GM18505 (cell line): ENCODE data around the gene LRRC8D.

Experiments used
- ATAC-seq: cut with Tn5 transposase; IDR thresholded peaks from one replicate; pipeline ENCODE4 v1.9.1; 2021; ENCODE audit not compliant: unreplicated experiment
- POLR2A ChIP-seq: IDR thresholded peaks from 4 replicates; pipeline ENCODE4 v1.6.1; 2011; ENCODE audit warnings: borderline replicate concordance; ENCODE audit not compliant: insufficient read depth, insufficient read length; ENCODE audit errors: extremely low read depth

The LRRC8D gene

DNA sequence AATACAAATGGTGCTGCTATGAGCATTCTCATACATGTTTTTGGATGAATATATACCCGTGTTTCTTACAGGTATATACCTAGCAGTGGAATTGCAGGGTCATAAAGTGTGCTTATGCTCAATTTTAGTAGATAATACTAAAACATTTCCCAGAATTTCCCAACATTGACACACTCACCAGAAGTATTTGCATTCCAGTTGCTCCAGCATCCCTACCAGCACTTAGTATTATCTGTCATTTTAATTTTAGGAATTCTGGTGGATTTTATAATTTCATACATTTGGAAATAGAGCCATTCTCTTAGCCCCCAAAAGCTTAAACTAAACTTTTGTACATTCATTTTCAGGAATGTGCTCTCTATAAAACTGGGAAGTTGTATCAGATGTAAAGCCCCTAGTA, 106.6 kb downstream of the LRRC8D start:
- no peak for TF ChIP-seq POLR2A
- no peak for ATAC-seq

DNA sequence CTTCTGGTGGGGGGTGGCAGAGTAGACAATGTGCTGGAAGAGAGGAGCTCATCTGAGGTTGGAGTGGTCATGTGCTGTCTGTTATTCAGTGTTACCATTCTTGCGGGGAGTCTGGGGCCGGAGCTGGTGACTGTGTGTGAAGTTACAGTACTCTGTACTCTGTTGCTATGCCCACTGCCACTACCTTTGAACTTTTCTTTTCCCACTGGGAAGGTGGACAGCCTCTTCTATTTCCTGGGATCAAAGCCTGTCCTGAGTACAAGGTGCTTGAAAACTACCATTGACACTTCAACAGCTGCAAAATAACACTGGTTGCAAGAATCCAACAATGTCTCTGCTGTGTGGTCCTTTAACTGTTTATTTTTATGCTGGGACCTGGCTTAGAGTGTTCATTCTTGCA, 107.7 kb downstream of the LRRC8D start:
- no peak for ATAC-seq
- TF ChIP-seq POLR2A = no peak

DNA sequence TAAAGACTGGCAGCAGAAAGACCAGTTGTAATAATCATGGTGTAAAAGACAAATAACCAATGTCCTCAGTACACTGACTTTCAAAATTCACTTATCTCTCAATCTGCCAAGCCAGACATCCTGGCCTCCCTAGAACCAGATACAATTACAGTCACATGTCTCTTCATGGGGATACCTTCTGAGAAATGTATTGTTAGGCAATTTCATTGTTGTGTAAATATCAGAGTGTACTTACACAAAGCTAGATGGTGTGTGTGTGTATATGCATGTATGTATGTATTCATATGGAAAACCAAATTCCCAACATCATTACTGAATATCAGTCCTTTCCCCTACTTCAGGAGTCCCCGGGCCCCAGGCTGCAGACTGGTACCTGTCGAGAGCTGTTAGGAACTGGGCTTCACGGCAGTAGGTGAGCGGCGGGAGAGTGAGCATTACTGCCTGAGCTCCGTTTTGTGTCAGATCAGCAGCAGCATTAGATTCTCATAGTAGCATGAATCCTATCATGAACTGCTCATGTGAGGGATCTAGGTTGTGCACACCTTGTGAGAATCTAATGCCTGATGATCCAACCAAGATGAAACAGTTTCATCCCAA, 108.7 kb downstream of the LRRC8D start:
- no peak for ATAC-seq

DNA sequence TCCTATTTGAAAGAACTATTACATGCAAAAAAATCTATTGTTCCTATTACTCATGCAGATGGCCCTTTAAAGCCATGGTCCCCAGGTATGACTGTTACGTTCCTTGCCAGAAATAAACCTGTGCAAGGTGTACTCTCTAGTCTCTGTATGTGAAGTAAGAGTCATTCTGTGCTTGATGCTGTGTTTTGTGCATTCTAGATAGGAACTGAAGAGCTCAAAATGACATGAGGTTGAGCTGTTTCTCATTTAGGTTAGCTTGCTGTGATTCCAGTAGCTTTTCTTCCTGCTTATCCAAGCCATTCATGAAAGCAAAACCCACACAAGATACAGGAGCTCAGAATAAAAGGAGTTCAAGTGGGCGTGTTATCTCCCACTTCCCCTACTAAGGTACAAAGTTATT, 109.7 kb downstream of the LRRC8D start:
- ATAC-seq = no peak
- no peak for TF ChIP-seq POLR2A

More for the DNA sequence above, 108.7 kb downstream of the LRRC8D start:
- TF ChIP-seq POLR2A = no peak

DNA sequence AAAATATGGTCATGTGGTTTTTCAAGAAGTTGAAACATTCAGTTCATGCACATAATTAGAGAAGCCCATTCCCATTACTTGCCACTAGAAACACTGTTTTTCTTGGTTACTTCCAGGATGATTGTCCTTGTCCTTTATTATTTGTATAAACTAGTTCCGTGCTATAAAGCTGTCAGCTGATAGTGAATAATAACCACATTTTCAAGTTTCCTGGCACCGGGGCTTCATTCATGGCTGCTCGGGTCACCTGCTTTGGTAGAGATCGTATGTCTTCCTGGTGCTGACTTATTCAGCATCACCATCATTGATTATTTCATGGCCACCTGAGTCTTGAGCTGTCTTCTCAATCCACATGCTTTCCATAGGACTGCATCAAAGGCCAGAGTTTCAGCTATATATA, 111.1 kb downstream of the LRRC8D start:
- no peak for TF ChIP-seq POLR2A
- no peak for ATAC-seq

DNA sequence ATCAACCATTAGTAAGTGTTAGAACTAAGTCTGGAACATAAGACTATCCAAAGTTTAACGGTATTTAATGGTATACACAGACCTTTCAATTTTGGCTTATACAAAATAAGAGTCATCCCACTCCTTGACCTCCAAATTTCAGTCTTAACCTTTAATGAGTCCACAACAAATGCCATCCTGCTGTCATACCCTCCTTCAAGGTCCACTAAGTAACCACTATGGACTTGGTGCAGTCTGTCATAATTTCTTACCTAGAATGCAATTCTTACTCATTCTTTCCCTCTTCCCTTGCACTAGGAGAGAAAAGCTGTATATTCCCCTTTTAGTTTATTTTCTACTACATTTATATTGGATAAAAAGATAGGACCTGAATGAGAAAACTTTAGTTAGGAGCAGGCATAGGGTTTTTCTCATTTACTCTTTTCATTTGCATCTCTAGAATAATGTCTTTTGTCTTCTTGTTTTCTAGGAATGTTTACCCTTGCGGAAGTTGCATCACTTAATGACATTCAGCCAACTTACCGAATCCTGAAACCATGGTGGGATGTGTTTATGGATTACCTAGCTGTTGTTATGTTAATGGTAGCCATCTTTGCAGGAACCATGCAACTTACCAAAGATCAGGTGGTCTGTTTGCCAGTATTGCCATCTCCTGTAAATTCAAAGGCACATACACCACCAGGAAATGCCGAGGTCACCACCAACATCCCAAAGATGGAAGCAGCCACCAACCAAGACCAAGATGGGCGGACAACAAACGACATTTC, 111.9 kb downstream of the LRRC8D start:
- TF ChIP-seq POLR2A = no peak
- ATAC-seq = no peak

DNA sequence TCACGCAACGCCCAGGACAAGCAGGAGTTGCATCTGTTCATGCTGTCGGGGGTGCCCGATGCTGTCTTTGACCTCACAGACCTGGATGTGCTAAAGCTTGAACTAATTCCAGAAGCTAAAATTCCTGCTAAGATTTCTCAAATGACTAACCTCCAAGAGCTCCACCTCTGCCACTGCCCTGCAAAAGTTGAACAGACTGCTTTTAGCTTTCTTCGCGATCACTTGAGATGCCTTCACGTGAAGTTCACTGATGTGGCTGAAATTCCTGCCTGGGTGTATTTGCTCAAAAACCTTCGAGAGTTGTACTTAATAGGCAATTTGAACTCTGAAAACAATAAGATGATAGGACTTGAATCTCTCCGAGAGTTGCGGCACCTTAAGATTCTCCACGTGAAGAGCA, 113.6 kb downstream of the LRRC8D start:
- no peak for TF ChIP-seq POLR2A
- ATAC-seq = no peak

DNA sequence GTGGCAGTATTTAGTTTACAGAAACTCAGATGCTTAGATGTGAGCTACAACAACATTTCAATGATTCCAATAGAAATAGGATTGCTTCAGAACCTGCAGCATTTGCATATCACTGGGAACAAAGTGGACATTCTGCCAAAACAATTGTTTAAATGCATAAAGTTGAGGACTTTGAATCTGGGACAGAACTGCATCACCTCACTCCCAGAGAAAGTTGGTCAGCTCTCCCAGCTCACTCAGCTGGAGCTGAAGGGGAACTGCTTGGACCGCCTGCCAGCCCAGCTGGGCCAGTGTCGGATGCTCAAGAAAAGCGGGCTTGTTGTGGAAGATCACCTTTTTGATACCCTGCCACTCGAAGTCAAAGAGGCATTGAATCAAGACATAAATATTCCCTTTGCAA, 114.4 kb downstream of the LRRC8D start:
- ATAC-seq = no peak
- TF ChIP-seq POLR2A = no peak

DNA sequence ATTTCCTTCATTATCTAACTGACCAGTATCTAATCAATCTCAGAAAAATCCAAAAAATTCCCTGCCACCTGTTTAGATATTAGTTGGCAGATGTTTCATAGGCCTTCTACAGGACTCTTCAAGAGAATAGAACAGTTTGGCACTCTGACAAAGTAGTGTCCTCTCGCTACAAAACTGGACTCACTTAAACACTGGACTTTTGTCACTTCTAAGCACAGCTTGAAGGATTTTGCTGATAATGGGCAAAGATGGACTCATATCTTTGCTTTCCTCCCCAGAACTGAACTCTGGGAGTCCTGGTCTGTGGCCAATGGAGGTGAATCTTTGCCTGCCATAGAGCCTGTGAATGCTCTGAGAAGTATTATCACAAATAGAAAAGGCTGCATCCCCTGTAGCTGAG, 115.9 kb downstream of the LRRC8D start:
- no peak for TF ChIP-seq POLR2A
- no peak for ATAC-seq

DNA sequence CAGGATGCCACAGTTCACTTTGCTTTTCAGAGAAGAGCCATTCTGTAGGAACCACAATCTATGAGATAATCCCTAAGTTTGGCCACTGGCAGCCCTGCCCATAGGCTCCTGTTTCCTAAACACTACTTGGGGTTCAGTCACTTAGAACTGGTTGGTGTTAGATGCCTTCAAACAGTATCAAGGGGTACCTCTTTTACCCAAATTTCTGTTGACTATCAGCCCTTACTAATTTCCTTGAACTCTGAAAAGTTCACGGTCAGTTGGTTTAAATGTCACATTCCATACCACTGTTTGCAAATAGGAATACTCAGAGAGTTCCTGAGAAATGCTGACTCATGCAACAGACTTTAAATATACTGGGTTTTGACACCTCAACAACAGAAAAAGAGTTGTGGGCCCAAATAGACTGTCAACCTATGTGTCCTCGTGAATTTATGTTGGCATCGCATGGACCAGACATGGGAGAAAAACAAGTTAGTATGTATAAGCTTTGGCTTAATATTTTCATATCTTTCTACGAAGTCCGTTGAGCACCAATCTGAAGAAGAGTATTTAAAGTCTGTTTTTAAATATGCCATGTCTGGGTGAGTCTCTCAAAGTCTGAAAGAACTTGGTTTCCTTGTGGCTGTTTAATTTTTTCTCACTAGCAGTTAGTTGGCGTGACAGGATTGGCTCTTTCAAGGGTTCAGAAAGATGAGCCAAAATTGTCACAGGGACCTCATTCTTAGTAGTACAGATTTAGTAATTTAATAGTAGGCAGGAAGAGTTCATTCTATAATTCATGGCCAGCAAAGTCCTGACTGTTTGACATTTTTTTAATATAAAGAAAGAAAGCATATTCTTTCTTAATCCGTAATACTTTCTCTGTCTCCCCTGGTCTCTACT, 117.6 kb downstream of the LRRC8D start:
- no peak for ATAC-seq
- no peak for TF ChIP-seq POLR2A

DNA sequence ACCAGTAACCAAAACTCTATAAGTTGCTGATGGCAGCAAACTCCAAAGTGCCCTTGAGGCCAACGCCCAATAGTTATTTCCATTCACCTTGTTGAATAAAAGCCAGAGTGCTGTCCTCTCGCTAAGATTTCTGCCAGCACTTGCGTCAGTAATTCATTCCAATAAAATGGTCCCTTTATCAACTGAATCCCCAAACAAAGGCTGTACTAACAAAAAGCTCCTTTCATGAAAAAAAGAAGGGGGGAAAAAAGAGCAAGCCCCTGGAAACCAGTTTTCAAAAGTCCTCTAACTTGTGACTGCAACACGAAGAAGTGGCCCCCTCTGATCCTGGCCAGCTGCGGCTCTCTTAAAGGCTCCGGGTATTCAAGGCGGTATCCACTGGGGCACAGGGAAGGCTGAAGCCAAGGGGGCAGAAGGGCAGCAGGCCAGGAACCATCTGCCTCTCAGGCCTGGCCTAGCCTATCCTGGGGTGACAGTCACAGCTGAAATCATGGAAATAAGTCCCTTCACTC, 118.3 kb downstream of the LRRC8D start:
- ATAC-seq = no peak
- no peak for TF ChIP-seq POLR2A

DNA sequence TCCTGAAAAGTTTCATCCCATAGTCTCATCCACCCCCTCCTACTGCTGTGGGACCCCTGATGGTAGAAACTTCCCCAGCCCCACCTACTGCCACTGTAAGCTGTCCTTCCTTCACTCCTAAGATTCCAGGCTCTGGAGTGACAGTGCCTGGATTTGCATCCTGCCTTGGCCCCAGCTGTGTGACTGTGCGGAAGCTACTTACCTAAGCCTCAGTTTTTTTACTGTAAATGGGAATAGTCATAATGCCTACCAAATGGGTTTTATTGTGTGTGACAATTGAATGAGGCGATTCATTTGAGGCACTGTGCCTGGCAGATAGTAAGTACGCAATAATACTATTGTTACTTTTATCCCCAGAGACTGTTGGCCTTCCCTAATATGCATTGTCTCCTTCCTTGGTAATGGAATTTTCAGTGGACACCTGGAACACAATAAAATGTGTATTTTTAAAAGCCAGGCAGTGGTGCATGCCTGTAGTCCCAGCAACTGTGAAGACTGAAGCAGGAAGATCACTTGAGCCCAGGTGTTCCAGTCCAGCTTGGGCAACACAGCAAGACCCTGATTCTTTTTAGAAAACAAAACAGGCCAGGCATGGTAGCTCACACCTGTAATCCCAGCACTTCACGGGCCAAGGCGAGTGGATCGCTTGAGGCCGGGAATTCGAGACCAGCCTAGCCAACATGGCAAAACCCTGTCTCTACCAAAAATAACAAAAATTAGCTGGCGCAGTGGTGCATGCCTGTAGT, 119.0 kb downstream of the LRRC8D start:
- no peak for TF ChIP-seq POLR2A
- no peak for ATAC-seq
